Measurements from ENCODE around the gene RBFA.
"Not testable (repeated sequence)": the region's sequence is repeated elsewhere in the genome, so short reads cannot be mapped to it uniquely, and the experiment has no call there.

Gene RBFA

GRCh38 chr18:80026363-80026762 lies 7.9 kb upstream of the RBFA start:
- DNase-seq (ENCODE audit: low read depth, low spot score) = no peak
- H3K27ac ChIP-seq = no peak overlapping the region

GRCh38 chr18:80027719-80028118 lies 6.5 kb upstream of the RBFA start:
- not testable (repeated sequence) for H3K27ac ChIP-seq; DNase-seq (ENCODE audit: low read depth, low spot score)

- no peak for DNase-seq (ENCODE audit: low read depth, low spot score)
- H3K27ac ChIP-seq = no peak overlapping the region
These were observed 4.5 kb upstream of the RBFA start for GRCh38 chr18:80029690-80030089.

- DNase-seq (ENCODE audit: low read depth, low spot score) = no peak
- H3K27ac ChIP-seq = peak overlapping the region; percentile 60
These were observed 810 bp upstream of the RBFA start for GRCh38 chr18:80033181-80034067.

GRCh38 chr18:80034852-80035406 lies 695 bp downstream of the RBFA start:
- H3K27ac ChIP-seq = peak overlapping the region; percentile 60
- DNase-seq (ENCODE audit: low read depth, low spot score) = no peak

GRCh38 chr18:80035997-80036396 lies 1.8 kb downstream of the RBFA start:
- DNase-seq (ENCODE audit: low read depth, low spot score) = no peak

GRCh38 chr18:80037300-80037699 lies 3.1 kb downstream of the RBFA start:
- no peak for DNase-seq (ENCODE audit: low read depth, low spot score)

More at GRCh38 chr18:80035997-80036396, 1.8 kb downstream of the RBFA start:
- no peak overlapping the region for H3K27ac ChIP-seq

GRCh38 chr18:80037869-80038630 lies 3.8 kb downstream of the RBFA start:
- DNase-seq (ENCODE audit: low read depth, low spot score) = no peak

More at GRCh38 chr18:80037300-80037699, 3.1 kb downstream of the RBFA start:
- H3K27ac ChIP-seq = no peak overlapping the region

GRCh38 chr18:80040515-80040914 lies 6.3 kb downstream of the RBFA start:
- H3K27ac ChIP-seq = no peak overlapping the region
- DNase-seq (ENCODE audit: low read depth, low spot score) = no peak

More at GRCh38 chr18:80037869-80038630, 3.8 kb downstream of the RBFA start:
- H3K27ac ChIP-seq = no peak overlapping the region

- no peak for DNase-seq (ENCODE audit: low read depth, low spot score)
These were observed 7.2 kb downstream of the RBFA start for GRCh38 chr18:80041424-80041823.

GRCh38 chr18:80042785-80043184 lies 8.6 kb downstream of the RBFA start:
- no peak for DNase-seq (ENCODE audit: low read depth, low spot score)

More at GRCh38 chr18:80041424-80041823, 7.2 kb downstream of the RBFA start:
- no peak overlapping the region for H3K27ac ChIP-seq

GRCh38 chr18:80044072-80044471 lies 9.8 kb downstream of the RBFA start:
- DNase-seq (ENCODE audit: low read depth, low spot score) = no peak
- no peak overlapping the region for H3K27ac ChIP-seq

More at GRCh38 chr18:80042785-80043184, 8.6 kb downstream of the RBFA start:
- H3K27ac ChIP-seq = no peak overlapping the region

- no peak overlapping the region for H3K27ac ChIP-seq
- no peak for DNase-seq (ENCODE audit: low read depth, low spot score)
These were observed 11.8 kb downstream of the RBFA start for GRCh38 chr18:80046011-80046410.

- H3K27ac ChIP-seq = no peak overlapping the region
- DNase-seq (ENCODE audit: low read depth, low spot score) = no peak
These were observed 12.2 kb downstream of the RBFA start for GRCh38 chr18:80046431-80046830.

GRCh38 chr18:80046961-80047541 lies 12.8 kb downstream of the RBFA start:
- H3K27ac ChIP-seq = no peak overlapping the region
- no peak for DNase-seq (ENCODE audit: low read depth, low spot score)

GRCh38 chr18:80050797-80051196 lies 16.6 kb downstream of the RBFA start:
- H3K27ac ChIP-seq = no peak overlapping the region
- no peak for DNase-seq (ENCODE audit: low read depth, low spot score)

- no peak overlapping the region for H3K27ac ChIP-seq
- DNase-seq (ENCODE audit: low read depth, low spot score) = no peak
These were observed 21.9 kb downstream of the RBFA start for GRCh38 chr18:80056095-80056494.

GRCh38 chr18:80059945-80060344 lies 25.7 kb downstream of the RBFA start:
- no peak overlapping the region for H3K27ac ChIP-seq
- no peak for DNase-seq (ENCODE audit: low read depth, low spot score)

- DNase-seq (ENCODE audit: low read depth, low spot score) = no peak
- H3K27ac ChIP-seq = no peak overlapping the region
These were observed 31.5 kb downstream of the RBFA start for GRCh38 chr18:80065705-80066104.

- DNase-seq (ENCODE audit: low read depth, low spot score) = no peak
- H3K27ac ChIP-seq = no peak overlapping the region
These were observed 33.1 kb downstream of the RBFA start for GRCh38 chr18:80067321-80067720.
